HG02642 (cell line): ENCODE results near the gene PODXL2.

Experiments
- ATAC-seq: cut with Tn5 transposase; IDR thresholded peaks from one replicate; pipeline ENCODE4 v1.9.1; 2021; ENCODE audit warnings: mild to moderate bottlenecking; ENCODE audit not compliant: unreplicated experiment, poor library complexity

Gene PODXL2

DNA sequence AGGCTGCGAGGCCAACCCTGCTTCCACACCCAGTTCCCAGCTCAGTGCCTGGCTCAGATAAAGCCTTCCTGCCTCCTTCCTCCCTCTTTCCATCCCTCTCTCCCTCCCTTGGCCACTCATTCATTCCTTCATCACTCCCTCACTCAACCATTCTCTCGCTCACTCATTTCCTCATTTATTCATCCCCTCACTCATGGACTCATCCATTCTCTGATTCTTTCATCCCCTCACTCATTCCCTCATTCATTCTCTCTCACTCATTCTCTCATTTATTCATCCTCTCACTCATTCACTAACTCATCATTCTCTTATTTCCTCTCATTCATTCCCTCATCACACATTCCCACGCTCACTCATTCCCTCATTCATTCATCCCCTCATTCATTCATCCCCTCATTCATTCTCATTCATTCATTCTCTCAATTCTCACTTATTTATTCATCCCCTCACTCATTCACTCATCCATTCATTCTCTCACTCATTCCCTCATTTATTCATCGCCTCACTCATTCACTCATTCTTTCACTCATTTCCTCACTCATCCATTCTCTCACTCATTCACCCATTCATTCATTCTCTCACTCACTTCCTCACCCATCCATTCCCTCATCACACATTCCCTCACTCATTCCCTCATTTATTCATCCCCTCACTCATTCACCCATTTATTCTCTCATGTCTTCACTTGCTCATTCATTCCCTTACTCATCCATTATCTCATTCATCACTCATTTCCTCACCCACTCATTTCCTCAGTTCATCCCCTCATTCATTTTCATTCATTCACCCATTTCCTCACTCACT lies 56.9 kb downstream of the PODXL2 start:
- no peak for ATAC-seq

DNA sequence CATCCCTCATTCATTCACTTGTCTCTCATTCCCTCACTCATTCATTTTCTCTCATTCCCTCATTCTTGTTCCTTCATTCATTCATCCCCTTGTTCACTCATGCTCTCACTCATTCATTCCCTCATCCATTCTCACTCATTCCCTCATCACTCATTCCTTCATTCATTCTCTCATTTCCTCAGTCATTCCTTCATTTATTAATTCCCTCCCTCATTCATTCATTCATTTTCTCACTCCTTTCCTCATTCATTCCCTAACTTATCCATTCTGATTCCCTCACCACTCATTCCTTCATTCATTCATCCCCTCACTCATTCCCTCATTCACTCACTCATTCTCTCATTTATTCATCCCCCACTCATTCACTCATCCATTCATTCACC lies 57.5 kb downstream of the PODXL2 start:
- ATAC-seq, result no peak

DNA sequence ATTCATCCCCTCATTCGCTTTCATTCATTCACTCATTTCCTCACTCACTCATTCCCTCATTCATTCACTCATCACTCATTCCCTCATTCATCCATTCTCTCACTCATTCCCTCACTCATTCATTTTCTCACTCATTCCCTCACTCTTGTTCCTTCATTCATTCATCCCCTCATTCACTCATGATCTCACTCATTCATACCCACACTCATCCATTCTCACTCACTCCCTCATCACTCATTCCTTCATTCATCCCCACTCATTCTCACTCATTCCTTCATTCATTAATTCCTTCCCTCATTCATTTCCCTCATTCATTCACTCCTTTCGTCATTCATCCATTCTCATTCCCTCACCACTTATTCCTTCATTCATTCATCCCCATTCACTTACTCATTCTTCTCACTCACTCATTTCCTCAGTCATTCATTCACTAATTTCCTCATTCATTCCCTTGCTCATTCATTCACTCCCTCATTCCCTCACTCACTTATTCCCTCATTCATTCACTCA lies 58.3 kb downstream of the PODXL2 start:
- no peak for ATAC-seq

DNA sequence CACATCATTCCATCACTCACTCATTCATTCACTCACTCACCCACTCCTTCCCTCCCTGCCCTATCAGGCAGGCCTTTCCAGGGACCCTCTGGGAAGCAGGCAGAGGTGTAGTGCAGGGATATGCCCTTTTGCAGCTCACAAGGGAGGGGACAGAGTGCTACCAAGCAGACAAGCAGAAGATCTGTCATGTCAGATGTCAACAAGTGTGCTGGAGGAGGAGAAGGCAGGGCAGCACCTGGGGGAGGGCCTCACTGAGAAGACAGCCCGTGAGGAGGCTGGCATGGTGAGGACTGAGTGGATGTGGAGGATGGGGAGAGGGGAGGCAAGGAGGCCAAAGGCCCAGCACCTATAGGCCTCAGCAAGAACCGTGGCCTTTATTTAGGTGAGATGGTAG lies 59.0 kb downstream of the PODXL2 start:
- no peak for ATAC-seq

DNA sequence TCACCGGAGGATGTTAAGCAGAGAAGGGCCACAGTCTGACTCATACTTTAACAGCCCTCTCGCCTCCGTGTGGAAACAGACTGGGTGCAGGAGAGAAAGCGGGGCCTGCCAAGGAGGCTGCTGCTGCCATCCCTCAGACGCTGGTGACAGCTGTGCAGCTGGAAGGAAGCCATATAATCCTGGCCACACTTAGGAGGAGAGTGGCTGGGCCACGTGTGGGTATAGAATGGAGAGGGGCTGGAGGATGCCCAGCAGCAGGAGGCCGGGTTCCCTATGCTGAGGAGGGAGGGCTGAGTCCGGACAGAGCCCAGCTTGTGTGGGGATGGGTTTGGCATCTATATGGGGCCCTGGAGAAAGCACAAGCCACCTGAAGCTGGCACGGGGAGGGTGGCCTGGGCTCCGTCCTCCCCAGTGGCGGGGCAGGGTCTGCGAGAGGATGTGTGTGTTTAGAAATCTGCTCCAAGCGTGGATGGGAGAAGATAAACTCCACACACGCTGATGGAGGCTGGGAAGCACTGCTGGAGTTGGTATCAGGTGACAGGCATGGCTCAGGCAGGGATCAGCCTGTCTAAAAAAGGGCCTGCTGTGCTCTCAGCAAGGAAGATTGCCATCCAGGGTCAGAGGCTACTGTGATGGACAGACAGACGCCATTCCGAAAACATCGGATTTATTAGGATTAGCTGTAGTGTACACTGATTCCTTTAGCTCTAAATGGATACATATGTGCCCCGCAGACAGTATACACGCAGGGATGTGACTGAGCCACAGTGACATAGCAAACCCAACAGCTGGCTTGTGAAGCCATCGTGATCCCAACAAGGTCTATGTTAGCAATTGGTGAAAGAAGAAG lies 59.7 kb downstream of the PODXL2 start:
- no peak for ATAC-seq

DNA sequence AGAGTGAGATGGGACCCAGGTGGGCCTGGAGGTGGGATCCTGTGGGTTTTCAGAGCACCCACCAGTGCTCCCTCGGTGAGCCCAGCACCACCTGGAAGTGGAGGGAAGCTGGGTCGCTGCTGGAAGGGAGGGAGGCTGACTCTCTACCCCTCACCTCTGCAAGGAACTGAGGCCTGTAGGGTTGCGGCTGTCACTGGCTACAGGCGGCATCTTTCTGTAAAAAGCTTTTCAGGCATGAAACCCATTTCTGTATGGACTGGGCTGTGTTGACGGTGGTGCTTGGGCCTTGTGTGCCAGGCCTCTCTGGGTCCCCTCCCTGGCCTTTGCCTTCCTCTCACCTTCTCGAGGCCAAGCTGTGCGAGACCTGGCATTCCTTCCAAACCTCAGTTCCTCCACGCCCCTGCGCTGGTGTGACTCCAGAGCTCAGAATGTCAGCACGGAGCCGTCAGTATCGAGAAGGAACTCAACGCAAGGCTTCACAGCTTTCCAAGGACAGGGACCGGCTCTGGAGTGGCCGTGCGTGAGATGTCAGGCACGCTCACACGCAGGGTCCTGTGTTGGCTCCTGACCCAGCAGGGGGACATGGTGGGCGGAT lies 60.4 kb downstream of the PODXL2 start:
- no peak for ATAC-seq

DNA sequence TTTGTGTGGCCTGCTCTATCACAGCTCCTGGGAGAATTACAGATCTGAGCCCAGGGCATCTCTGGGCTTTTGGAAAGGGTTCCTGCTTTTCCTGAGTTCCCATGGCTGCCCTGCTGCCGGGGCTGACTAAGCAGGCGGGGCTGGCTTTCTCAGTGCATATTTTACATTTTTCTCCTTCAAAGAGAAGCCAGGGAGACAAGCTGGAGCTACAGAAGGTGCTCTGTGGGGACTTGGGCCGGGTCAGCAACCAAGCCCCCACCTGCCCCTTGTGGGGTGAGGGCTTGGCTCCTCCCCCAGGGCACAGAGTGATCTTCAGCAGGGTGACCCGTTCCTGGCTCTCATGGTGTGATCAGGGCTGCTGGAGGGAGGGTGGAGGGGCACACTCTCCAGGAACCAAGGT lies 61.1 kb downstream of the PODXL2 start:
- no peak for ATAC-seq

DNA sequence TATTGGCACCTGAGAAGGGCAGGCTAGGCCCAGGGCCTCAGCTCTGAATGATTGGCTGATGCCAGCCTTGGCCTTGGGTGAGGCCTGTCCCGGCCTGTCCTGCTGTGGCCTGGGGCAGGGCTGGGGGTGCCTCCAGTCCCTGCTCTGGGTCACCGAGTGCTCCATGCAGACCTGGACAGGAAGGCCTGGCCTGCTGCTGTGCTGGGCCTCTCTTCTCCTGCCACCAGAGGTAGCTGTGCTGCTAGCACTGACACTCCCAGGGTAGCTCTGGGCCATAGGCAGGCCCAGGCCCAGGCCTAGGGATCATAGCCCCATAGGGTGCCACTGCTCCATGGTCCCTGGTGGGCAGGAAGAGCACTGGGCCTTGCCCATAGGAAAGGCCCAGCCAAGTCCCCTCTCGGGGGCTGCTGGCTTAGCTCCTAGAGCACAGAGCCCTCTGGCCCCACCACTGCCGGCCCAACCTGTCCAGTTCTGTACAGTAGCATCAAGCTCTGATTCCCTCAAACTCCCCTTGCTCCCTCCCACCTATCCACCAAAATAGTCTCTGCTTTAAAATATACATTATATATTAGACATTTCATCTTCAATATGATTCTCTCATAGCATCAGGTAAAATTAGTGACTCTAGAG lies 62.0 kb downstream of the PODXL2 start:
- ATAC-seq, result no peak

DNA sequence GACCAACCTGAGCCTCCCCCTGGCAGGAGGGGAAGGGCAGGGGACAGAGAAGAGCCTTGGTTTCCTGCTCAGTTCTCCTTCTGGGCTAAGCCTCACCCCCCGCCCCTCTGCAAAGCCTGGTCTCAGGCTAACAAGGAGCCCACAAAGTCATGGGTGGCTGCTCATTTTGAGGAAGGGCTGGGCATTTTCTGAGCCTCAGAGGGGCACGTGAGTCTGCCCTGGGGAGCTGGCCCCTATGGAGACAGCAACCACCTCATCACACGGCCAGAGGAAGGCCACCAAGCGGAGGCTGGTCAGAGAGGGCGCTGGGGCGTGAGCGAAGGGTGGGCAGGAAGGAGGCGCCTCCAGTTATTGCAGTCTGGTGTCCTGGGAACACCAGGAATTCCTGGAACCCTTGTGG lies 62.5 kb downstream of the PODXL2 start:
- no peak for ATAC-seq

DNA sequence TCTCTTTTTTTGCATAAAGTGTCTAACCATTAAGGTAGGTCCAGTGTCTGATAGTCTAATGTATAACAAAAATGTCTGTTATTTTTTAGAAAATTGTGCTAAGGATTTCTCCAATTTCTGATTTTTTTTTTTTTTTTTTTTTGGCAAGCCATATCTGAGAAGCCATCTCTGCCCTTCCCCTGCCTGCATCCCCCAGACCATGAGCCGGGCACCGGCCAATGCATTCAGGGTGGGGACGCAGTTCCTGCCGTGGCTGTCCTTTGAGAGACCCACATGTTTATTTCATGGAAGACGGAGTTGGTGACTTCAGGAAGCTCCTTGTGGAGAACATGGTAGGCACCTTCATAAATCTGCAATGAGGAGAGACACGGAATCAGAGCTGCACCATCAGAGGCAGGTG lies 63.0 kb downstream of the PODXL2 start:
- no peak for ATAC-seq

DNA sequence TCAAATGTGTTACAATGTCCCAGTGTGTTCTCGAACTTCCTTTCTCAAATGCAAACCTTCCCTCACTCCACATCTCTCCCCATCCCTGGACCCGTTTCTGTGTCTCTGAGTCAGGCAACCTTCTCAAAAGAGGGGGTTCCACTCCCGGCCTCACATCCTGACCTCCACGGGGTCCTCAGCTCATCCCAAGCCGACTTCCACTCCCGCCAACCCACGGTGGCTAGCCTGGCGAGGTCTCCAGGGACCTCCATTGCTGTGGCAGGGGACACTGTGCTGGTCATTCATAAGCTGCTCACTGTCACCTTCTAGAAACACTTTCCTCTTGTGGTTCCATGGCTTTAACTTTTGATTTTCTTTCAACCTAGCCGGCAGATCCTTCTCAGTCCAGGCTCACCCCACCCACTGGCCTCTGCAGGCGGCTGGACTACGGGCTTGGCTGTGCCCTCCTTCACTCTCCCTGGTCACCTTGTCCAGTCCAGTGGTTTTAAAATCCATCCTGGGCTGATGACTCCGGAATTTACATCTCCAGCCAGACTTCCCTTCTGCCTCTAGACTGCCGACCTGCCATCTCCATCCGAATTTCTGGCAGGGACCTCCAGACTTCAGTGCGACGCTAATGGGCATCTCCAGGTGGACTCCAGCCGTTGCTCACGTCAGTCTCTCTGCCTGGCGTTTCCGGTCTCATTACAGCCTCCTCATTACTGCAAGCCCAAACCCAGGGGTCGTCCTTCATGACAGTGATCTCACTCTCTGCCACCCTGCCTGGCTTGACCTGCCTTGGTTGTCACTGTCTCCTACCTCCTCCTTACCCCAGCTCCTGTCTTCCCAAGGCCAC lies 63.7 kb downstream of the PODXL2 start:
- no peak for ATAC-seq

DNA sequence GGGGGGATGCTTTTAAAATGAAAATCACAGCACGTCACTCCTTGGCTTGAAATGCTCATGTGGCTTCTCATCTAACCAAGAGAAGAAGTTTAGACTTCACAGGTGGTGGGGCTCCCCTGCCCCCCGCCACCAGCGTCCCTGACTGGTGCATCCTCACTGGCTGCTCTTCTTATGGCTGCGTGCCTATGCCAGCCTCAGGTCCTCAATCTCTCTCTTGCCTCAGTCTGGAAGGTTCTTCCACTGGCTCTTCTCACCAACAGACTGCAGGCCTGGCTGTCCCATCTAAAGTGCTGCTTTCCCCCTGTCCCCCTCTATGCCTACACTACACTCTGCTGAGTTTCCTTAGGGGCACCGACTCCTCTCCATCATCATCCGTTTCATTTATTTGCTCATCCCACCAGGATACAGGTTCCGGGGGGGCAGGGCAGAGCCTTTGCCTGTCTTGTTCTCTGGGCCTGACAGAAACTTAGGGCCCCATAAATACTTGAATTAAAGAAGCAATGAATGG lies 64.4 kb downstream of the PODXL2 start:
- ATAC-seq, result no peak

DNA sequence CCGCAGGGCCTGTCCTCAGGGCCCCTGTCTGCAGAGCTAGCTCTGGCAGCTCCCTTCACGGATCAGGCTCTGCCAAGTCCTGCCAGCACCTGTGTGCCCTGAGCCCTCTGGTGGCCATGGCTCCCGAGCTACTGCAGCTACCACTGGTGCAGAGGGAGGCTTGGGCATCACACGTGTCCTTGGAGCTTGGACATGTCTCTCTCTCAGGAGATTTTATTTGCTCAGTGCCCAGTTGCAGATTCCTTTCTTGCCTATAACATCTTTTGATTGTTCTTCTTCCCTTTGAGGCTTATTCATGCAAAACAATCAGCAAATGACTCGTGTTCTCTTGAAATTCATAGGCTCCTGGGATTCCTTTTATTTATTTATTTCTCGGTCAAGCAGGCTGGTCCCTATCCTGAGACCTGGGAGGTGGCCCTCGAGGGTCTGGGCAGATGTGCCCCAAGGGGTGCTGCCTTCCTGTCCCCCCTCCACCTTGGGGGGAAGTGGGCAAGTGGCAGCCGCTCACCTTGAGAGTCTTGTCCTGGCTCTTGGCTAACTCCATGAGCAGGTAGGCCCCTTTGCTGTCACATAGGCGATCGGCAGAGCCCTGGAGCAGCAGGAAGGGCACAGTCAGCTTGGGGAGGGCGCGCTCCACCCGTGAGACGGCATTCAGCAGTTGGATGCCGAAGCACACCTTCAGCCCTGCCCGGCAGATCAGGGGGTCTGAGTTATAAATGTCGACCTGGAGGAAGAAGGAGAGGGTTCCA lies 65.7 kb downstream of the PODXL2 start:
- no peak for ATAC-seq

DNA sequence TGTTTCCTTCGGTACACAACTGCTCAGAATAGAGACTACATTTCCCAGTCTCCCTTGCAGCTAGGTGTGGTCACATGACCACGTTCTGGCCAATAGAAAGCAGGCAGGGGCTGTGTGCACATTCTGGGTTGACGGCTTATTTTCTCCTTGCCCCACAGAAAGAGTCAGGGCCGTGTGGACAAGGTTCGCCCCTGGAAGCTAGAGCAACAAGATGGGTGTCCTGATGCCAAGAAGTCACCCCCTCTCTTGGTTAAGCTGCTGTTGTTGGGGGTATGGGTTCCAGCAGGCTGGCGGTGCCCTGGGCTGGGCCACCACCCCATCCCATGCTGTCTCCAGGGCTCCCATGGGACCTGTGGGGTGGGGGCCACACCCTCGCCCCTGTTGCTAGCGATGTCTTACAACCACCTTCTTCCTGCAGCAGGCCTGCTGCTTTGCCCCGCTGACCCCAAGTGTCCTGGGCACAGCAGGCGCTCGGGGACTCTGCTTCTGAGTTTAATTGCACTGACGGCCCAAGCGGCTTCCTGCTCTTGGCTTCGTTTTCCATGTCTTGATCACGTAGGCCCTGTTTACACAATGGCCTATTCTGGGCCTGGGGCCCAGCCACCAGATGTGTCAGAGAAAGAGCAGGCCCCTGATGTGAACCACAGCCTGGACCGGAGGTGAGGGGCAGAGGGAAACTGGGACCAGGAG lies 68.7 kb downstream of the PODXL2 start:
- ATAC-seq, result peak; percentile 62

DNA sequence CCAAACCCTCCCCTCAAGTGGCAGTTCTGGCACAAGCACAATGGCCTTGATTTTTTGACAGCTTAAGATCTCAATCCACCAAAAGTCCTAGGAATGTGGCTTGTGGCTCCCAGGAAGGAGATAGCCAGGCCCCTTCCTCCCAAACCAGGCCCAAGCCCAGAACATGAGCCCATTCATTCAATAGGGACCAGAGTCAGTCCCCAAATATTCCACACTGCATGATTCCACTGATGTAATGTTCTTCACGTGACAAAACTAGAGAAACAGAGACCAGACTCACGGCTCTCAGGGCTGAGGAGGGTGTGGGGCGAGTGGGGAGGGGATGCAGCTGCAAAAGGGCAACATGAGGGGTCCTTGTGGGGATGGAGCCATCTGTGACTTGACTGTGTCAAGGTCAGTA lies 69.3 kb downstream of the PODXL2 start:
- ATAC-seq, result no peak

DNA sequence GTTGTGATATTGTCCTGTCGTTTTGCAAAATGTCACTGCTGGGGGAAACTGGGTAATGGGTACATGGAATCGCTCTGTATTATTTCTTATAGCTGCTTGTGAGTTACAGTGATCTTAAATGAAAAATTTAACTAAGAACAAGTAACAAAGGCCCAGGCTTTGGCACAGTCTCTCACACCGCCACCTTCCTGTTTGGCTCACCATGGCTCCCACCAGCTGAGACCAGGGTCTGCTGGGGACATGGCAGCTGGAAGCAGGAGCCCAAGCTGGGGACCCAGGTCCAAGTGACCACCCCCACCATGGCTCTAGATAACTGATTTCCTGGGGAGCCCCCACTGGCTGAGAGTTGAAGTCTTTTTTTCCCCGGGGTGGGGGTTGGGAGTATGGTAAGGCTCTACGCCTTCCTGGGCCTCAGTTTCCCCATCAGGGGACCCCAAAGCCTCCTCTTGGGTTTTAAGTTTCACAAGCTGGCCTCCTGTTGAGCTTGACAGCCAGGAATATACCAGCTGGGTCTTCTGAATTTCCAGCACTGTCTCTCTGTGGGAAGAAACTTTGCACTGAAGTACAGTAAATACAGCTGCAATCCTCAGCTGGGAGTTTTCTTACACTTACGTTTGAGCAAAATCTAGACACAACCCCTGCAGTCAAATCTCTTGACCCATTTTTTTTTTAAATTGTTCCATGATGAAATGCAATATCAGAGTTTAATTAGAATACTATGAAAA lies 69.9 kb downstream of the PODXL2 start:
- ATAC-seq, result no peak

DNA sequence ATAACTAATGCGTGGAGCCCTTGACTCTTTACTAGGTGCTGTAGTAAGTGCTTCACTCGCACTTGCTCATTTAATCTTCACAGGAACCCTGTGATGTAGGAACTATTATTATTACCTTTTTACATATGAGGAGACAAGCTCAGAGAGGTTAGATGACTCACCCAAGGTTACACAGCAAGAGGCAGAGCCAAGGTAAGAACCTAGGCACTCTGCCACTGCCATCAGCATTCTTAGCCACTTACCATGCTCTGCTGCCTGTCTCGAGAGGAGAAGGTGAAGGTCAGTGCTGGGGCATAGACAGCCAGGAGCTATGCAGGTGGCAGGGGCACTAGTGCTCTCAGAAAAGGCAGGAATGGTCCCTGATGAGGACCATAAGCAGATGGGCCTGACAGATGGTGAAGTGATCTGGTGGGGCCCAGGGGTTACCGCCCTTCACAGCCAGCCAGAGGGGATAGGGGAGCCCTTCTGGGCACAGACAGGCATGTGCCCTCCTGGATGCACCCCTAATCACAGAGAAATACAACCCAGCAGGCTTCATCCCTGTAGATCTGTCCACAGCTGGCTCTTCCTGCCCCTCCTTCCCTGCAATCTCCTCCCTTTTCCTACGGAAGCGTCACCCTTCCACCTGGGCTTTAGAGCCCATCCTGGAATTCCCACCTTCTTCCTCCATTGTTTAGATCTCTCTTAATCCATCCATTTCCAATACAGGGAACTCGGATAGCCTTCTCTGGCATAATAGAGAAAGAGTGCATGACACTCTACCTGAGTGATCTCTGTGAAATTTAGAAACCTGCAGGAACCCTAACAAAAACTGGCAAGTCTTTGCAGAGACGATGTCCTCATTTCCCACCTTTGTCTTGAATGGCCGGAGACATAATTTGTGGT lies 70.7 kb downstream of the PODXL2 start:
- ATAC-seq, result no peak
